ENCODE data around the gene GLIPR2.
"Not testable (repeated sequence)": the region's sequence is repeated elsewhere in the genome, so short reads cannot be mapped to it uniquely, and the experiment has no call there.

GLIPR2 gene, protein sequence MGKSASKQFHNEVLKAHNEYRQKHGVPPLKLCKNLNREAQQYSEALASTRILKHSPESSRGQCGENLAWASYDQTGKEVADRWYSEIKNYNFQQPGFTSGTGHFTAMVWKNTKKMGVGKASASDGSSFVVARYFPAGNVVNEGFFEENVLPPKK

DNA sequence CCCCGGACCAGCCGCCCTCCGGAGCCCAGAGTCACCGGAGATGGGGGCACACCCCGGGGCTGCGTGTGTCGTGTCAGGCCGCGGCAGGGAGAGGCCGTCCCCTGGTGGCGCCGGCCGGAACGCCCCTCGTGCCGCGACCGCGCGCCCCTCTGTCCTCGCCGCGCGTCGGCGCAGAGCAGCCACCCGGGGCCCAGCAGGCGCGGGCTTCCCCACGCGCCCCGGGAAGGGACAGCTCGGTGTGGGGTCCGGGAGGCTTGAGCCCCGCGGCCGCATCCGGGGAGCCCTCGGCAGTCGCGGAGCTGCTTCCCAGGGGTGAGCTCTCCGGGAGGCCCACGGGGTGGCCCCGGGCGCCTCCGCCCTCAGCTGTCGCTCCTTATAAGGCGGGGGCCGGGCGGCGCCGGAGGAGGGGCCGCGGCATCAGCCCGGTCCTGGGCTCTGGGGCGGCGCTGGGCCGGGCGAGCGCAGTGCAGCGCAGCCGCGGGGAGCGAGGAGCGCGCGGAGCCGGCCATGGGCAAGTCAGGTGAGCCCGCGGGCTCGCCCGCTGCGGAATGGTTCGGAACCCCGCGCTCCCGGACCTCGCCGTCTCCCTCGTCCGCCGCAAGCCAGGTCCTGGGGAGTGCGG lies at the start of gene GLIPR2:
Gene GLIPR2 (plus strand): TSS at position 462 of the 622 bp plus-strand sequence. CDS start 46 bp downstream, at position 508.
- DNase-seq (ENCODE audit: low read depth), result peak; percentile 48

DNA sequence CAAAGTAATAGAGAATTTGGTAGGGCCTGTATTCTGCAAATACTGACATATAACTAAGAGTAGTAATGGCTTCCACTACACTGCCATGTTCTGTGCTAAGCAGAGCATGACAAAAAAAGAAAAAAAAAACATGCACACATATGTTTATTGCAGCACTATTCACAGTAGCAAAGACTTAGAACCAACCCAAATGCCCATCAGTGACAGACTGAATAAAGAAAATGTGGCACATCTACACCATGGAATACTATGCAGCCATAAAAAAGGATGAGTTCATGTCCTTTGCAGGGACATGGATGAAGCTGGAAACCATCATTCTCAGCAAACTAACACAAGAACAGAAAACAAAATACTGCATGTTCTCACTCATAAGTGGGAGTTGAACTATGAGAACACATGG lies 49.5 kb upstream of the GLIPR2 start:
- DNase-seq (ENCODE audit: low read depth), result not testable (repeated sequence)

DNA sequence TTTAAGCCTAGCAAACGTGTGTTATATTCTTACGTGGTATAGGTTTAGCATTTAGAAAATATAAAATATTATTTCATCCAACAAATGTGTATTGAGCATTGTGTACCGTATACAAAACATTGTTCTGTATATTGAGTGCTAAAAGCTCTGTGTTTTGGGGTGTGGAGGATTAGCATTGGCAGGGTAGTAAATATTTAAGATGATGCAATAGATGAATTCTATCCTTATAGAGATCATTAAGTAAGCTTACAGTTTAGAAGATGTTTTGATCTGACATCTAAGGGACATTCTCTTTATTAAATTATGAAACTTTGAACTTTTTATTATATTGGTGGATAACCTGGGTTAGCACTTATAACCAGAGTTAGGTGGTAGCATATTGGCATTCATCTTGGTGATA lies 48.5 kb upstream of the GLIPR2 start:
- DNase-seq (ENCODE audit: low read depth), result no peak

DNA sequence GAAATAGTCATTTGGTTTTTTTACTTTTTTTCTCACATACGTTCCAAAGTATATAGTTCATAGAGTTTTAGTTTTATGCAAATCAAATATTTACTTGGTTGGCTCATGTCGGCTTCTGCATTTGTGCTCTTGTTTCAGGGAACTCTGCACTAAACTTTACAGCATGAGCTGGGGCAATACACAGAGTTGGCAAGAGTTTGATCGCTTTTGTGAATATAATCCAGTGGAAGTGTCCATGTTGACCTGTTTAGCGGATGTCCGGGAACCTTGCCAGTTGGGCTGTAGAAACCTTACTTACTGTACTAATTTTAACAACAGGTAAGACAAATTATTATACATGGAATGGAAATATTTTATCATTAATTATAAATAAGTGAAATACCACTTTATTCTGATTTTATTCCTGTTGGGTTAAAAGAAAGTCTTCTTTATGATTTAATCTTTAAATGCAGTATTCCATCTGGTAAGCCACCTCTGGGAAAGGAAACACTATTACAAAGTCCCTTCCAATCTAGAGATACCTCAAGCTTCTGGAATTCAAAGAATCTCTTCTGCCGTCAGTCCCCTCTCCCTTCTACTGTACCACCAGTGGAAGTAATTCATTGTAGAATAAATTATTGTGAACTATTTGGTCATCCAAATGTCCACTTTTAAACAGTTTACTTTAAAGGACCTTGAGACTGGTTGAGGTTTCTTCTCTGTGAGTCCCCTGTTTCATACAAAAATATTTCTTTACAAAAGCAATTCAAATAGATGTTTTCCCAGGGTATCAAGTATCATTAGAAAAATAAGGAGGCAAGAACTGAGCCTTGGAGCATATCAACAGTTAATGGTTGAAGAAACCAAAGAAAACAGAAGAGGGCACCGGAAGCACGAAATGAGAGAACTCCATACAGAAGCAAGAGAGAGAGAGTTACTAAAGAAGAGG lies 45.2 kb upstream of the GLIPR2 start:
- no peak for DNase-seq (ENCODE audit: low read depth)

DNA sequence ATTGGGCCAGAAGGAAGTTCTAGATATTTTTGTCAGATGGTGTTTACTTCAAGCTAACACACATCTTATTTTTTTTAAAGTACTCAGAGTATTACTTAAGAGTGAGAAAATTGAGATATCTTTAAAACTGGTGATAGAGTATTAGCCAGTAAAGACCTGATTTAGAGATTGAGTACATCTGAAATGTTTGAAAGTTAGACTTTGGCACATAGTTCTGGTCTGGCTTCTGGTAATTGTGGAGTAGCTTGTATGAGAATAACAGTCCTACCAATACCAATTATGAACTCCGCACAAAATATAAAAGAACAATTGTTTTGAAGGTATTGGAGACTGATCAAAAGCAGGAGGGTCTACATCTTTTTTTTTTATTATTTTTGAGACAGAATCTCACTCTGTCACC lies 44.5 kb upstream of the GLIPR2 start:
- no peak for DNase-seq (ENCODE audit: low read depth)

DNA sequence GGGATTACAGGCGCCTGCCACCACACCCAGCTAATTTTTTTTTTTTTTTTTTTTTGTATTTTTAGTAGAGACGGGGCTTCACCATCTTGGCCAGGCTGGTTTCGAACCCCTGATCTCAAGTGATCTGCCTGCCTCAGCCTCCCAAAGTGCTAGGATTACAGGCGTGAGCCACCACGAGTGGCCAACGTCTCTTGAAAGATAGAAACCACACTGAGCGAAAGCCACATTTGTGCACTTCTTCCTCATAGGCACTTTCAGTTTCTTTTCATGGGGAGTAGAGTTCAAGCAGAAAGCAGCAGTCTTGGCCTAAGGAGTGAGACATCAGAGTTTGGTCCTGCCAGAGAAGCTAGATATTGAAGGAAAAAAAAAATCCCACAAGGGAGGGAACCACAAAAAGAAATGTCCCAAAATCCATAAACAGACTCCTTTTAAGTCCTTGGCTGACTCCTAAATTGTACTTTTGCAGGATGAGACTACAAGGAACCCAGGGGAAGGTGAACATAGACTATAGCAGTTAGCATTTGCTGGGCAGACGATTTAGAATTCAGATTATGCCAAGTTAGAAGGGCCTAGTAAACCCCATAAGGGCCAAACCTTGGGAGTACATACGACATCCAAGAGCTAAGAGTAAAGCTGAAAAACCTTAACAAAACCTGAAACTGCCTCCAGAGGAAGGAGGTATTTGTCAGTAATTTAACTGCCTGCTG lies 43.9 kb upstream of the GLIPR2 start:
- DNase-seq (ENCODE audit: low read depth), result no peak

DNA sequence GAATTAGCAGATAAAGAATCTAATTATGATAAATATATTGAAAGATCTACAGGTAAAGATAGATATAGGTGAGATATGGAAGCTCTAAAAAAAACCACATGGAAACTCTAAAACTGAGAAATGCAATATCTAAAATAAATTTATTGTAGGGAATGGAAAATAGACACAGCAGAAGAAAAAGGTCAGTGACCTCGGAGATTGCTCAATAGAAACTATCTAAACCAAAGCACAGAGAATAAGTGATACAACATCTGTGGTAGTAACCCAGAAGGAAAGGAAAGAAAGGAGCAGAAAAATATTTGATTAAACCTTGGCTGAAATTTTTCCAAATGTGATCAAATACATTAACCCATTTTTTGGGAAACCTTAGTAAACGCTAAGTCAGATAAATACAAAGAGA lies 43.1 kb upstream of the GLIPR2 start:
- no peak for DNase-seq (ENCODE audit: low read depth)

DNA sequence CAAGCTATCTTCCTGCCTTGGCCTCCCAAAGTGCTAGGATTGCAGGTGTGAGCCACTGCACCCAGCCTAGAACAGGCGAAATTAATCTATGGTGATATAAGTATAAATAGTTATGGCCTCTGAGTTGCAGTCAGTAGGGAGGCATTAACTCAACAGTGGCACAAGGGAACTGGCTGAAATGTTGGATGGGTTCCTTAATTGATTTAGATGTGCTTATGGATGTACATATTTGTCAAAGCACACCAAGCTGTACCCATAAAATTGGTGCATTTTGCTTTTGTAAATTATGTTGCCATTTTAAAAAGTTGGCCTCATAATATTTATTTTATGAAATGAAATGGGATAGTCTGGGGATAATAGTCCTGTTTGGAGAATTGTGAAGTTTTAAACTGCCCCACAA lies 36.8 kb upstream of the GLIPR2 start:
- no peak for DNase-seq (ENCODE audit: low read depth)

DNA sequence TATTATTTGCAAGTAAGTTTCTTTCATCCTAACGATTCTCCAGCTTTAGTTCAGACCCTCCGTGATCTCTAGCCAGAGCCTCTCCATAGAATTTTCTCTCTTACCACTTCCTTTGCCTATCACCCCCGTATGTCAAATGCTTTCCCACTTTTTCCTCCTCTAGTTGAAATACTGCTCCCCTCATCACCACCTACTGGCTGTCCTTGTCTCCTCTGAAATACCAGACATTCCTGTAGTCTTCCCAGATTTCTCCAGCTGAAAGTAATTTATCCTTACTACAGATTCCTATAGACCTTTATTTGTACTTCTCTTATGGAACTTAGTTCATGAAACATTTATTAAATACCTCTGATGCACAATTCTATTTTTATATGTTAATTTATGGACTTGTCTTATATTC lies 36.0 kb upstream of the GLIPR2 start:
- DNase-seq (ENCODE audit: low read depth), result no peak

DNA sequence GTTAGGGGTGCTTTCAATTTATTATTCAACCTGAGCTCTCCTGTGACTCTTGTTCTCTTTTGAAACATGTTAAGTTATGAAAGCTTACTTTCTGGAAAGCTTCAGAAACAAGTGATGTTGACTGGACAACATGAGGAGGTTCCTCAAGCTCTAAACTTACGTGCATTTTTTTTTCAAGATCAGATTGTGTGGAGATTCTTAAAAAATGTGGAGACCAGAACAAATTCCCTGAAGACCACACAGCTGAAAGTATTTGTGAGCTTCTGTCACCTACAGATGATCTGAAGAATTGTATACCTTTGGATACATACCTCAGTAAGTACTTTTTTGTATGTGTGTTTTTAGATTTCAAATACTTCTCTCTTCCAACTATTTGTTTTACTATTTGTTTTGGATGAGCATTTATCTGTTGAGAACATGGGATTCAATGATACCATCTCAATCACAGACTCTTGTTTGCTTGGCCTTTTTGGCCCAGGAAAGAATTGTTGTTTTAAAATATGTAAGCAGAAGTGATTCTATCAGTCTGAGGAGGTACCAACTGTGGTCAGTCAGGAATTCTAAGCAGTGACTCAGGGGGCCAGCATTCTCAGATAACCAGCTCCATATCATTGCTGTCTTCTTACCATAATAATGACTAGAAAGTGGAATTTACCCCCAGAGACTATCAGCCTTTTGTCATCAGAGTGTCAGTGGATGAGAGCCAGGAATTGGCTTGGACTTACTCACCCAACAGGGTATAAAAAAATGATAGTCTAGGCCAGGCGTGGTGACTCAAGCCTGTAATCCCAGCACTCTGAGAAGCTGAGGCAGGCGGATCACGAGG lies 34.4 kb upstream of the GLIPR2 start:
- DNase-seq (ENCODE audit: low read depth), result no peak

DNA sequence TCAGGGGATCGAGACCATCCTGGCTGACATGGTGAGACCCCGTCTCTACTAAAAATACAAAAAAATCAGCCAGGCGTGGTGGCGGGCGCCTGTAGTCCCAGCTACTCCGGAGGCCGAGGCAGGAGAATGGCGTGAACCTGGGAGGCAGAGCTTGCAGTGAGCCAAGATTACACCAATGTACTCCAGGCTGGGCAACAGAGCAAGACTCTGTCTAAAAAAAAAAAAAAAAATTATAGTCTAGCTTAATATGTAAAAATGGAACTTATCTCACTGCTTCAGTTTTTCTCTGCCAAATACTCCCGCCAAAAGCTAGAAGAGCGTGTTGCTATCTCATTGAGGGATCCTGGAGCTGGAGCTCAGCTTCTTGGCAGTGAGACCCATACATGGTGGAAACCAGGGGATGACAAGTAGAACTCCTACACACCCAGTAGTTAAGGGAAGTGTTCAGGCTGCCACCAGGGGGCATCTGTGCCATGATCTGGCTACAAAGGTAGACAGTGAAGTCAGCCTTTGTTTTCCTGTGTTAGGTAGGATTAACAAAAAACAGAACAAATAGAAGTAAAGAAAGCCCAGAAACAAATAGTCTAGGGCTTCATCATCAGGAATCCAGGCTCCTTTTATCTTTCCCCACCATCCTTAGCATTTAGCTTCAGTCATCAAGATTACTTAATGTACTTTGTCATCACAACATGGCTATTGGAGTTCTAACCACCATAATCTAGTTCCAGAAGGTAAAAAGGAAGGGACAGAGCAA lies 33.6 kb upstream of the GLIPR2 start:
- peak; percentile 89 for DNase-seq (ENCODE audit: low read depth)

DNA sequence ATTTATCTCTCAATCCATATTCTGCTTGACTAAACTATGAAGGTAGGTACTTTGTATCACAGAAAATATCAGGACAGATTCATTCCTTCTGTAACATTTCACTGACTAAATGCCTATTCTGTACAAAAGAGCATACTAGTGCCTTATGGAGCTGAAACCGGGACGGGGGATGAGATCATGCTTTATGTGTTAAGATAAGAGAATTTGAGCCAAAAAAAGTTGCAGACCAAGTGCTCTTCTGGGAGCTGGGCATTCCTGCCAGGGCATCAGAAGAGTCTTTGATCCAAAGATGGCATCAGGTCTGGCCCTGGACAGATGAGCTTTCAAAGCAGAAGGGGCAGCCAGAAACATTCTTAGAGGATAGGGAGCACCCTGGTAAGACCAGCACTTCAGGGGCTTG lies 27.5 kb upstream of the GLIPR2 start:
- DNase-seq (ENCODE audit: low read depth), result no peak

DNA sequence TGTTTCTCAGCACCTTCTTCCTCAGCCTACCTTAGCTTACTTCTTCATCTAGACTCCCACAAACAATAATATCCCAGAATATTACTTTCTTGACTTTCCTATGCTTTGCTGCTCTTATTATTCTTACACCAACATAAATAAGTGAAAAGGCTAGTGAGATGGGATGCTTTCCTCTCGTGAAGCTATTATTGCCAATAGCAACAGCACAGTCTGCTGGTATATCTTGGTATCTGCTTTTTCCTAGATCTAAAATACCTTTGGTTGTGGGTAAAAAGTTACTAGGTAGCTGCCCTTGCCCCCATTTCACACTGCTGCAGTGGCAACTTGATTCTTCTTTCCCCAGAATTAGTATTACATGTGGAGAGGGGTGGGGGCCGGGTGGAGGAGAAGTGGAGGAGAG lies 26.1 kb upstream of the GLIPR2 start:
- no peak for DNase-seq (ENCODE audit: low read depth)

DNA sequence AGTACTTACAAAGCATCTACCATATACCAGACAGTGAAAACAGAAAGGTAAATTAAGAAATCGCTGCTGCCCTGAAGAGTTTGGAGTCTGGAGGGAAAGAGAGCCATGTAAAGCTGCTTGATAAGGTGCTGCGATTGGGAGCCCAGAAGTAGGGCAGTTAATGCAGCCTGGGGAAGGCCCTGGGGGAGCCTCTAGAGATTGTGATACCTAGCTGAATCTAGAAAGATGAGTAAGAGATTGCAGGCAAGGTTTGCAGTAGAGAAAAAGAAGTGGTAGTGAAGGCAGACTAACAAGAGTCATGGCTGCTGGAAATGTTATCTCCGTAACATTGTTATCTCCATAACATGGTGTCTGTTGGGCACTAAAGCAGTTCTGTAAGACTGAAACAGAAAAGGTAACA lies 24.0 kb upstream of the GLIPR2 start:
- no peak for DNase-seq (ENCODE audit: low read depth)

DNA sequence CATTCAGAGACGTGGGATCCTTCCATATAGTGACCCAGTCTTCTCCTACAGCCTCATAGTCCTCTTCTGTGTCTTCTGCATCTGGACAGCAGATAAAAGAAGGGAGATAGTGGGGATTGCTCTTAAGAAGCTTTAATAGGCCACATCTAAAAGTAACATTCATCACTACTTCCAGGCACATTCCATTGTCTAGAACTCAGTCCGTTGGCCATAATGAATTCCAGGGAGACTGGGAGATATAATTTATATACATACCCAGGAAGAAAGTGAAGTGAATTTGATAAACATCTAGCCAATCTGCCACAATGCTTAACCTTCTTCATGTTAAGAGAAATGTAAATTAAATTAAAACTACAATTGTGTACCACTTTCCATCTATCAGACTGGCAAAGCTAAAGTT lies 22.5 kb upstream of the GLIPR2 start:
- no peak for DNase-seq (ENCODE audit: low read depth)

DNA sequence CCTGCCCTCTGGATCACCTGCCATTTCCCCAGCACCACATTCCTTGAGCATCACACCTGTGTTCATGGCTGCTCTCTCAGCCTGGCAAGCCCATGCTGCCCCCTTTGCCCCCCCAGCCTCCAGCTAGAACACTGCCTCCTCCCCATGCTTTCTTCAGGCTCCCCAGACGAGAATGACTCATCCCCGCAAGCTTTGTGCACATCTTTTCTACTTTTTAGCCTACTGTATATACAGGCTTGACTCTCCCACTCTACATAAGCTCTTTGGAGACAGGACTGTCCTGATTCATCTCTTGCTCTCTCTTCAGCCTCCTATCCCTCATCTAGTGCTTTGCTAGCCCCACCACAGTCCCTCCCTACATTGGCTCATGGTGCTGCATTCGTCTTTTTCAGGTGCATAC lies 19.9 kb upstream of the GLIPR2 start:
- no peak for DNase-seq (ENCODE audit: low read depth)

DNA sequence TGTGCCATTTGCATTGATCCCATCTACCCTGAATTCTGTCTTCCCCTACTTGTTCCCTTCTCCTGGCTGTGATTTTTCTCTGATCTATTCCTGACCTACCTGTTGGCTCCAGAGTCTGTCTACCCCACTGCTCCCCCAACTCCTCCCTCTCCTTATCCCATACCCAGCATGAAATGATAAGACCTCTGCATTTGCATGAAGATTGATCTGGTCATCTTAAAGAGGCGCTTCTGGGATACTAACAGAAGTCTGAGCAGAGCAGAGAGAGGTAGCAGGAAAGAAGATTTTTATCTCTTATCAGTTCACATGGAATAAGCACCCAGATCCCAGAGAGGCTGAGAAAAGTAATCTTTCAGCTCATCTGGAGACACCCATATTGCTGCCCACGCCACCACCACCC lies 18.3 kb upstream of the GLIPR2 start:
- no peak for DNase-seq (ENCODE audit: low read depth)

DNA sequence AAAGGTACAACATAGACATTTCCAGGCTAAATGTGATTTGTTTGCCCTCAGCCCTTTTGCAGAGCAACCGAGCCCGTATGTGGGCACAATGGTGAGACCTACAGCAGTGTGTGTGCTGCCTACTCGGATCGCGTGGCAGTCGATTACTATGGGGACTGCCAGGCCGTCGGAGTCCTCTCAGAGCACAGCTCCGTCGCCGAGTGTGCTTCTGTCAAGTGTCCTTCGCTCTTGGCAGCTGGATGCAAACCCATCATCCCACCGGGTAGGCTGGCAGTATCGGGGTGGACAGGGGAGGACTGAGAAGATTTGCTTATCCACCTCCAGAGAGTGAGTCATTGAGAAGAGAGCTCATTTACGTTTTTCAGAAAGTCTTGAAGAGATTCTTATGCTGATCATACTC lies 17.8 kb upstream of the GLIPR2 start:
- no peak for DNase-seq (ENCODE audit: low read depth)

DNA sequence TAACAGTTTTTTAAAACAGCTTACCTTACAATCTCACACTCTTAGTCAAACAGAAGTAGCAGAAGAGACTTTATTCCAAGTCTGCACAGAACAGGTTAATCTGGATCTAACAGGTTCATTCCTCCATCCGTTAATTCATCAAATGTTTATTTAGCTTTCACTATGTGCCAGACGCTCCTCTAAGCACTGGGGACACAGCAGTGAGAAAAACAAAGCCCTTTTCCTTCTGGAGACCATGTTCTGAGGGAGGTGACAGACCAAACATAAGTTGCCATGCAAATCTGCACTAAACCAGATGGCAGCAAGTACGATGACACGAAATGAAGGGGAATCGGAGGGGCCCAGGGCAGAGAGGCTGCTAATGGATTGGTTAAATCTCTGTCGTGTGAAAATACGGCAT lies 17.1 kb upstream of the GLIPR2 start:
- DNase-seq (ENCODE audit: low read depth), result no peak

DNA sequence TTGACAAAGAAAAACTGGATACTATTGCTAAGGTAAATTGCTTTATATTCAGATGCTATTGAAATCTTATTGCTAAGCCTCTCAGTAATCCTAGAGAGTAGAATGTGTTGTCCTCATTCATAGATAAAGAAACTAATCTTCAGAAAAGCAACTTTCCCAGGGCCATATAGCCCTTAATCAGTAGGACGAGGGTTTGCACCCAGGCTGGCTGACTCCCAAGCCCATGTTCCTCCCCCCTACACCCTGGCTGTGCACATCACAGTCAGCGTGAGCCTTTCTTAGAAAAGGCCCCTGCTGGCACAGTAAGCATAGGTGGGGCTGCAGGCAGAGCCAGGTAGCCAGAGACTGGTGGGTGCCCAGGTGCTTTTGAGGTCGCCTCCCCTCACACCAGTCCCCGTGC lies 15.8 kb upstream of the GLIPR2 start:
- no peak for DNase-seq (ENCODE audit: low read depth)

DNA sequence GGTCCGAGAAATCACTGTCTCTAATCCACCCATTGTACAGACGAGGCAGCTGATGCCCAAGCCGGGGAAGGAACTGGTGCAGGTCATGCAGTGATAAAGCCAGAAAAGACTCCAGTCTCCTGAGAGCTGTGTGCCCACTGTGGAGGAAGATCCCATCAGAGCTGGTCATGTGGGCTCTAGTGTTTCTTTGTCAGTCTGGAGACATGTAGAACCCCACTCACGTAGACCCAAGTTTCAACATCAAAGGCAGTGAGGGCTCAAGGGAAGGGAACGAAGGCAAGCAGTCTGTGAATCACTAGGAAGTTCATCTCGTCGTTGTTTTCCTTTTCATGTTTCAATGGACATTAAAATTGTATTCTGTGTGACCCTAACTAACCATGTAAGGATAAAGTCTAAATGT lies 14.6 kb upstream of the GLIPR2 start:
- no peak for DNase-seq (ENCODE audit: low read depth)
